HG02938 (cell line): ENCODE results near the gene GPR155.

Experiments
- ATAC-seq: cut with Tn5 transposase; IDR thresholded peaks from one replicate; pipeline ENCODE4 v1.9.1; 2021; ENCODE audit warnings: mild to moderate bottlenecking, moderate library complexity; ENCODE audit not compliant: unreplicated experiment

The GPR155 gene

GRCh38 chr2:174383796-174384195 lies 103.0 kb downstream of the GPR155 start:
- no peak for ATAC-seq
